Purkinje cell (primary cell): ENCODE results near the gene TBPL1. TPM values are rescaled to one million over a fixed set of nuclear protein-coding genes. Genes with fewer than 3 reads are reported as not detected.

Experiments used
- polyA plus RNA-seq: library from polyadenylated mRNA; unstranded; fragments of >200 nt; fragmentation: Nextera tagmentation; gene quantifications from 2 replicates; pipeline ENCODE4 v1.2.1, GENCODE V29; 2014

The TBPL1 gene
- polyA plus RNA-seq: 98.1 and 156 TPM in 2 replicates

GRCh38 chr6:133952815-133953633 is at the start of gene TBPL1:
Gene TBPL1 (plus strand): TSS chr6:133953224. CDS start chr6:133980126, 26,902 bp downstream.

Other genes starting within 250 kb of the TBPL1 start
- gene TCF21, start 64.1 kb upstream of the TBPL1 start, polyA plus RNA-seq: not detected in 2 replicates
- 0.08 and 1.5 TPM in 2 replicates for gene SLC2A12, start 99.4 kb downstream of the TBPL1 start, polyA plus RNA-seq